GDM1 (cell line): ENCODE data around the gene EPHX1.
"Not testable (repeated sequence)": the region's sequence is repeated elsewhere in the genome, so short reads cannot be mapped to it uniquely, and the experiment has no call there.

Experiments used
- DNase-seq: peaks from one replicate; lab custom pipeline; 2025; lab: John Stamatoyannopoulos, UW

Gene EPHX1

DNA sequence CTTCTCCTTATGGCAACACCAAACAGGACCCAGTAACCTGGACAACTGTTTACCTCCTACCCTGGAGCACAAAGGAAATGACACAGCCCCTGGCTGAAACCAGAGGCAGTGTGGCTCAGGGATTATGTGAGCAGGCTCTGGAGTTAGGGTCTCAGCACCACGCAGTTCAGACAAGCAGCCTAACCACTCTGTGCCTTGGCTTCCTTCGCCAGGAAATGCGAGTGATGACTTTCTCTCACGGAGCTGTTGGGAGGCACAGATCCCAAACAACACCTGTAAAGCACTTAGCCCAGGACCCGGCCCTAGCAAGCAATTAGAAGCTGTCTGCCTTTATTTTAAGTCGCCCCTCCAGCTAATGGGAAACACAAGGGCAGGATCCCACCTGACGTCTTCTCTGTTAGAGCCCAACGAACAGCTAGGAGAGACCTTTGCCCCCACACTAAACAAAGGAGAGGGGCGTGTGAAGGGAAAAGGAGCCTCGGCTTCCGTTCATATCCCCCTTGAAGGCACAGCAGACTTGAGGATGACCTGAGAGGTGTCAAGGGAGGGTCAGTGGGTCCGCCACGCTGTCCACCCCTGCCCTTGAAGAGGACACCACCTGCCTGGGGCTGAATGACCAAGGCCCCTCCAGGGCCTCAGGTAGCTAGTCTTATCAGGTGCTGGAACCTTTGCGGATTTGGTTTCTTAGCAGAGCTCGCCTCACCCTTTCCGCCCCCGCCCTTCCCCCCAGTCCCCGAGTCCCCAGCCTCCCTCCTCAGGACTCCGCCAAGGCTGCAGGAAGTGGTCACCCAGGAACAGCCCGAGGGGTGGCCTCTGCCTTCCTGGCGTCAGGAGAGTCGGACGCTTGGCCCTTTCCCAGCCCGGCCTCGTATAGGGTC, 71.4 kb downstream of the EPHX1 start:
- DNase-seq: no peak

DNA sequence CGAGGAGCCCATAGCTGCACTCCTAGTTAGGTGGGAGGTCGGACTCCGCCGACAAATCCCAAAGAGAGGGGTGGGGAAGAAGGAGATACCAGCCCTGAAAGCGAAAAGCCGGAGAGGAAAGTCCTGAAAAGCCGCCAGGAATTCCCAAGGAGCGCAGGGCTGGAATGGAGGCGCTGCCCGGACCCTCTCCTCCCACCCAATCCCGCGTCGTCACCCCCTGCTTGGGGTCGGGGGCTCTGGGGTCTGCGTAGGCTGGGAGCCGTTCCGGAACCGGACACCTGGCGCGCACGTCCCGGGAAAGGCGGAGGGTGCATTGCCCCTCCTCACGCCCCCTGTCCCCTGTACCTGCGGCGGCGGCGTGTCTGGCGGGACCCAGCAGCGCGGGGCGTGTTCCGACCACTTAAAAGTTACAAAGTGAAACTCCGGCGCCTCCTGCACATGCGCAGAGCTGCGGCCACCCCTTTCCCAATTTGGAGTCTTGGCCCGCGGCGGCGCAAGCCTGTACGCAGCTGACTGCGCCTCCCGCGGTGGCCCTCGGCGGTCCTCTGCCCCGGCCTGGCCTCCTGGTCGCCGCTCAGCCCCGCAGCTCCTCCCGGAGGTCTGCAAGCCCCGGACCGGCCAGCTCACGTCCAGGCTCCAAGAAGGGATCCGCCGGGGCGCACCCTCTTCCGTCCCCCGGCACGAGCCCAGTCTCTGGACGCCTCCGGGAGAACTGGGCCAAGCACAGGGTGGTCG, 72.2 kb downstream of the EPHX1 start, which contains the start of gene TMEM63A:
TSS of gene TMEM63A (minus strand) at position 422 of the 735 bp plus-strand sequence. CDS start 4,800 bp downstream, outside the sequence.
- peak; percentile 77 for DNase-seq

DNA sequence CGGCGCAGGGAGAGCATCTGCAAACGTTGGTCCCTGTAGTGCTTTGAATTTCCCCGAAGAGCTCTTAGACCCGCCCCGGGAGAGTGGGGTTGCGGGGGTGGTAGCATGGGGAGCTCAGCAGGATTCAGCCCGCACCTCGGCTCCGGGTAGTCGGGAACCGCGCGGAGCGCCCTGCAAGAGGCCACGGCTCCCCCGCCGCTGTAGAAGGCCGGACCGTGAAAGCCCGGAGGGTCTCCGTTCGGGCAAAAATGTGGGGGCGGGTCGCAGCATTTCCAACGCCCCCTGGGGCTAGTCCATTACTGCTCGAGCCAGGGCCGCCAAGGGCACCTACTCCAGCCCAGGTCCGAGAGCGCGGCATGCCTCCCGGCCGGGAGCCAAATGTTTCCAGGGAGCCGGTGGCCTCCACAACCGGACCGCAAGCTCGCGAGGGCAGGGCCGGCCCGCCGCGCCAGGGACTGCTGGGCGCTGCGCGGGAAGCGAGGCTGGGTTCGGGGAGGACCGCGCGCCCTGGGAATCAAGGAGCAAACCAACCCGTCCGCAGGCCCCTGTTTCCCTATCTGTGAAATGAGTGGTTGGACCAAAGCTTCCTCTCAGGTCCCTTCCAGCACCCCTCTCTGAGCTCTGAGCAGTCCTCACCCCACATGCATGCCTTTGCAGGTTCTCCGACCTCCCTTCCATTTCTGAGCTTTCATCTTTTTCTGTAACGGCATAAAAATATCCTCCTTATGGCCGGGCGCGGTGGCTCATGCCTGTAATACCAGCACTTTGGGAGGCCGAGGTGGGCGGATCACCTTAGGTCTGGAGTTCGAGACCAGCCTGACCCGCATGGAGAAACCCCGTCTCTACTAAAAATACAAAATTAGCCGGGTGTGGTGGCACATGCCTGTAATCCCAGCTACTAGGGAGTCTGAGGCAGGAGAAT, 73.0 kb downstream of the EPHX1 start:
- no peak for DNase-seq

DNA sequence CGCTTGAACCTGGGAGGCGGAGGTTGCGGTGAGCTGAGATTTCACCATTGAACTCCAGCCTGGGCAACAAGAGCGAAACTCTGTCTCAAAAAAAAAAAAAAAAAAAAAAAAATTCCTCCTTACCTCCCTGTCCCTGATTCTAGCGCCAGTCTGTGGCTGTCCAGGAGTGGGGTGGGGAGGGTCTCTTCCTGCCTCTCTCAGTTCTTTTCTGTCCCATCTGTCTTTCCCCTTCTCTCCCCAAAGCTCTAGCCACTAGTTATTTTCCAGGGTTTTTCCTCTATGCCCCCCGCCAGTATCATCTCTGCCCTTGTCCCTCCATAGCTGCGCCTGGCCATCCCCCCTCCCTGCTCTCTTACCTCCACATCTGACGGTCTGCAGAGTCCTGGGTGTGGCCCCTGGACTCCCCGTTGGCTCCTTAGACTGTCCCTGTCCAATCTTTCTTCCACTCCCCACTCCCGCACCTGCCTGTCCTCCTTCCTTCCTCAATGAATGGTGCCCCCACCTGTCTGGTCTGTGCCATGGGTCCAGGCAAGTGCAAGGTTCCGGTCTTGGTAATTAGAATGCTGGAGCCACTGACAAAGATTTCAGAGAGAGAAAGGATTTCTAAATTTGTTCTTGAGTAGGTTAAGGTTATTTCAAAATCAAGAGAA, 73.8 kb downstream of the EPHX1 start:
- no peak for DNase-seq

DNA sequence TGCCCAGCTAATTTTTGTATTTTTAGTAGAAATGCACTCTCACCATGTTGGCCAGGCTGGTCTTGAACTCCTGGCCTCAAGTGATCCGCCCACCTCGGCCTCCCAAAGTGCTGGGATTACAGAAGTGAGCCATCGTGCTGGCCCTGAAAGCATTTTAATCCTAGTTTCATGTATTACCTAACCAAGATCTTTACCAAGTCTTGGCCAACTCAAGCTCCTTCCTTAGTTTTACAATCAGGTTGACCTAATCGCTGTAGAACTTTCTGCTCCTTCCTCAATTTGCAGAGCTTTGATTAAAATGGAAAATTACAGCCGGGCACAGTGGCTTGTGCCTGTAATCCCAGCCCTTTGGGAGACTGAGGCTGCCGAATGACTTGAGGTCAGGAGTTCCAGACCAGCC, 75.4 kb downstream of the EPHX1 start:
- DNase-seq: no peak

DNA sequence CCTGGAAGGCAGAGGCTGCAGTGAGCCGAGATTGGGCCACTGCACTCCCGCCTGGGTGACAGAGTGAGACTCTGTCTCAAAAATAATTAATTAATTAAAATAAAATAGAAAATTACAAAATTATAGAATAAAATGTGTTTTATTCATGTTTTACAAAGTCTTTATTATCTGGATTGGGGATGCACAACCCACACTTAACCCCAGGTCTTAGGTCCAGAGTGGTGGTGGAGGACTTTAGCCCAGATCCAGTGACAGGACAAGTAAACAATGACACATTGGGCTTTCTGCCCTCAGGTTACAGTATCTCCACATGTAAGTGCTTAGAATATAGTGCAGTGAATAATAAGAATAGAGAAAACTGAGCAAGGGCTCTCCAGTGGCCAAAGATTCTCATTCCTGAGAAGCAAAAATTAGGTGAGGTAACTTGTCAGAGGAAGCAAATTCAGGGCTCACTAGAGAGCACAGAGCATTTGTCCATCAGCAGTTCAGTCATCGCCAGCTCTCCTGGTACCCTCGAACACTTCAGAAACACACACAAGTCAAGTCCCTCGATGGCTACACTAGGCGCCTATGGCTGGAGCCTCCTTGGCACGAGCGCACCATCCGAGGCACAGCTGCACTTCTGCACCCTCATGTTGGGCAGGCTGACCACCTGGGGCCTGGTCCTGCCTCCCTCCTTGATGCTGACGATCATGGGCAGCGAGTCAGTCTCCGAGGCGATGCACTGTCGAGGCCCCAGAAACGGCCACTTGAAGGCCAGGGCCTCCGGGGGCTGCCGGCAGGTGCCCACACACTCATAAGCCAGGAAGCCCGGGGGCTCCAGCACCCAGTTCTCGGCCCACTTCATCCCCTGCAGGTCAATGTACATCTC, 76.5 kb downstream of the EPHX1 start:
- DNase-seq: no peak

DNA sequence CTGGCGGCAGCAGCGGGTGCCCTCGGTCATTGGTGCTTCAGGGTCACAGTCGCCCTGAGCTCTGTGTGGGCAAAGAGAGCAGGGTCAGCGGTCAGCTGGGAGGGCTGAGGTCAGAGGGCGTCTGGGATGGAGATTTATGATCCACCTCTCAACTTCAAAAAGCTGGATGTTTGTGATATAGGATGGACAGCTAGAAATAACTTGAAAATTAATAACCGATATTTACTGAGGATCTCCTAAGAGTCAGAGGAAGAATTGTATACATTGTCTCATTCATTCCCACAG, 77.0 kb downstream of the EPHX1 start:
- no peak for DNase-seq

DNA sequence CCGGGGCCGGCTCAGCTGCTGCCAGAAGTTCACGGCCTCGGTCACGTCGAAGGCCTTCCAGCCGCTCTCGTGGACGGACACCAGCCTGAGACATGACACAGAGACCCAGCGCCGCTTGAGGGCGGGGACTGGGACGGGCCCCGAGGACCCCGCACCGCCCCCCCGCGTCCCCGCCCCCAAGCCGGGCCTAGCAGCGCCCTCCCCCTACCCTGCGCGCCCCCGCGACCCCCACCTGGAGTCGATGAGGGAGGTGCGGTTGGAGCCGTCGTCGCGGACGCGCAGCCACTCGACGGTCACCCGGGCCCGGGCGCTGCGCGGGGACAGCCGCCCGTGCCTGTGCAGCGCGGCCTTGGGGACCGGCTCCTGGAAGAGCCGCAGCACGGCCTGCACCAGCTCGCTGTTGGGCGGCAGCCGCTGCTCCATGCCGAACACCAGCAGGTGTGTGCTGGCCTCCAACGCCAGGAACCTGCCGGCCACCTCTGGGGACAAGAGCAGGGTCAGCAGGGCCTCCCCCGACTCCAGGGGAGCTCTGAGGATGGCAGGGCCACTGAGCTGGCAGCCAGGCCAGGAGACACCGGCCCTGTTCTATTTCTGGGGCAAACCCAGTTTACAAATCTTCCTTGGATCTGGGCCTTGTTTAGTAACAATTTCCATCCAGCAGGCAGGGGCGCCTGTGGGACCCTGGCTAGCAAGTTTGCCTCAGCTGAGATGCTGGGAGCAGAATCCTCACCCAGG, 77.8 kb downstream of the EPHX1 start:
- not testable (repeated sequence) for DNase-seq

DNA sequence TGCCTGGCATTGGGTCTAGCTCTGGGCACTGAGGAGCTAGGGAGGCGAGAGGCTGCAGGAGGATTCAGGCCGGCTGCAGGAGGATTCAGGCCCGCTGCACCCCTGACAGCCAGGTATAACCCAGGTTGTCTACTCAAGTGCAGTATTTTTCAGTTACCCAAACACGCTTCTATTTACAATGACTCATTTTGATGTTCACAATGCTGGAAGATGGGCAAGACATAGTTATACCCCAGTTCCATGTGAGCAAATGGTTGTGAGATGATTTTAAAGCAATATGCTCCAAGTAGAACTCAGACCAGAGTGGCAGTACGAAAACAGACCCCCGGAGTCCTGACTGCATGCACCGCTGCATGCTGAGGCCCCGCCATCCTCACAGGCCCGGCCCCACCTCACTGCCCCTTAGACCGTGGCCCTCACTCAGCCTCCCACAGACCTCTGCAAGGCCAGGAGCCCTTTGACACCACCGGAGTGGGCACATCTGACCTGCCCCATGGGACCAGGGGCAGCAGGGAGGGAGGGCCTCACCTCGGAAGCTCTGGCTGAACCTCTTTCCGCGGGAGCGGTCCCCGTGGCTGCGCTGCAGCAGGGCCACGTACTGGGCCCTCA, 78.5 kb downstream of the EPHX1 start:
- no peak for DNase-seq

DNA sequence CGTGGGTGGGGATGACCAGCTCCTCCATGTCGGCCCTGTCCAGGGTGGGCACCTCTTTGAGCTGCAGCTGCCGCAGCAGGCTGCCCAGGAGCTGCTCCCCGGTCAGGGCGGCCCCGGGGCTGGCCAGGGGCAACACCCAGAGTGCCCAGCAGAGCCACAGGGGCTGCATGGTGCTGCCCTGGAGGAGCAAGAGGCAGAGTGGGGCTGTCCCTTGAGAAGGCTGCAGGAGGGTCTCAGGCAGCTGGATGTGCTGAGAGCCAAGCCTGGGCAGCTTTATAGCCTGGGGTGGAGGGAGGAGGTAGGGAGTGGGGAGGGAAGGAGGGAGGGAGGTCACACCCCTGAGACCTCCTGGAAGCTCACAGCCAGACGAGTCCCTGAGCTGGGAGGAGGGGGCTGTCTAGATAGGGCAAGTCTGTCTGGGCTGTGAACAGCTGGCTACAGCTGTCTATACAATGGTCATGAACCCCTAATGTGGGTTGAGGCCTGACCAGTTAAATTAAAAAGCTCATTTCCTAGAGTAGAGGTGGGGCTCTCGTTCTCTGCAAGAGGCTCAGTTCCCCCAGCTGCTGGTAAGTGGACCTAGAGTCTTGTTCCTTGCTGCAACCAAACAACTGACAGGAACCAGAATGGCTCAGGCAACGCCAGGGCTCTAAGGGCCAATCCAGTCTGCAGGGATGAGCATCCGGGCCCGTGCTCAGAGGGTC, 79.1 kb downstream of the EPHX1 start, which contains the start of gene LEFTY1:
TSS of gene LEFTY1 (minus strand) at position 249 of the 704 bp plus-strand sequence. CDS start at position 169, 80 bp downstream.
- no peak for DNase-seq

DNA sequence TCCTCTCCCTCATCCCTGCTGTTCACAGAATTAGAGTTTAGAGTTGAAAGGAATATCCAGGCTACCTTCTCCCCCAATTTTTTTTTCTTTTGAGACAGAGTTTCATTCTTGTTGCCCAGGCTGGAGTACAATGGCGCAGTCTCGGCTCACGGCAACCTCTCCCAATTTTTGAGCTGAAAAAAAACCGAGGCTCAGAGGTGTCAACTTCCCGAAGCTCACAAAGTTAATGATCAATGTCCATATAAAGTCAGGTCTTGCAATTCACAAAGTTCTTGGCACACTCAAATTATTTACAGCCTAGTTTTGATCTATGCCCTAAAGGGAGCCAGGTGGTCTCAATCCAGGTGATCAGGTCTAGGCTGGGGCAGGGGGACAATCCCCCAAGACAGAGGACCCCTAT, 79.8 kb downstream of the EPHX1 start:
- DNase-seq: no peak

DNA sequence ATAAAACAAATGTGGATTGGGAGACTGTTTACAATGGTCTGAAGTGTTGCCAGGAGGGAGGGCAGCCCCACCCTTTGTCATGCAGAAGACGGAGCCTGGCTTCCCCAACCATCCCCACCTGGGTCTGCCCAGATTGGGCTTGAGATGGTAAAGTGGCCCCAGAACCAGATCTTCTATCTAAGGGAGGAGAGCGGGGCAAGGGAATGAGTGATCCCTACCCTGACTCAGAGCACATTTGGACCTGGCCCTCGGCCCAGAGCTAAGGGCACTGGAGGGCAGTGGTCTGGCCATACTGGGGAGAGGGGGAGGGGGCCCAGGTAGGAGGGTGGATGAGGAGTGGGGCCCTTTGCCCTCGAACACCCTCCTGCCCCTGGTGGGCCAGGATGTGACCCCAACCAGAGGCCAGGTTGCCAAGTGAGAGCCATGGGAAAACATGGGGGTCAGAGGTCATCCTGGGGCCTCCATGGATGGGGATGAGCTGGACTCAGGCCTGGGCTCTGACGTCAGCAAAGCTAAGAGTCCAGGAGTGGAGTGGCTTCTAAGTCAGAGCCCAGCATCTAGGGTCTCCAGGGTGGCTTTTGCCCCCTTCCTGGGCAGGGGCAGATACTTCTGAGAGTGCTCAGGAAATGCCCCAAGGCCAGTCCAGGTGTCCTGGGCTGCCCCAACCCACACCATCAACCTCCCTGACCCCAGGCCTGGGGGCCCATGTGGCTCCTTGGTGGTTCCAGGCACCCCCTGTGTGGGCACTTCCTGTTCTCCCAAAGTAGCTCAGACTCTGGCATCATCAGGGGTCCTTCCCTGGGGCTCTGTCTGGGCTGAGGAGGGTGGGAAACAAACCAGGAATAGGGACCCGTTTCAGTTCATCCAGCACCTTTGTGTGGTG, 80.7 kb downstream of the EPHX1 start:
- no peak for DNase-seq

DNA sequence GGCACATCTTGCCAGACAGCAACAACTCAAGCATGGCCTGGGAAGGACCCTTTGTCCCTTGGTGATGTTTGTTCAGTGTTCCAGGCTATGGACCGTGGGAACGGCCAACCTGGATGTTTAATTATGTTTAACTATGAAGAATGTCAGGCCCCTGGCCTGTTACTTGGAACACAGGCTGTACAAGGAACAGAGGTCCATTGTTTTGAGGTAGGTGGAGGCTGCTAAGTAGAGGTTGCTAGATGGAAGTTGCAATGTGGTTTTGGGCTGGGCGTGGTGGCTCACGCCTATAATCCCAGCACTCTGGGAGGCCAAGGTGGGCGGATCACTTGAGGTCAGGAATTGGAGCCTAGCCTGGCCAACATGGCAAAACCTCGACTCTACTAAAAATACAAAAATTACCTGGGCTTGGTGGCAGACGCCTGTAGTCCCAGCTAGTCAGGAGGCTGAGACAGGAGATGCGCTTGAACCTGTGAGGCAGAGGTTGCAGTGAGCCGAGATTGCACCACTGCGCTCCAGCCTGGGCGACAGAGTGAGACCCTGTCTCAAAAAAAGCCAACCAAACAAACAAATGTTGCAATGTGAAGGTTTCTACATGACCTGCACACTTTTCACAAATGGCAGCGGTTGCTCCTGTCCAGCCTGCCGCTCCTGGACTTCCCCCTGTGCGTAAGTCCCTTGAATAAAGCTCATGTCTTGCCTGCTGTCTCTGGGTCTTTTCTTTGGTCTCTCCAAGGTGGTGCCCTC, 81.5 kb downstream of the EPHX1 start:
- DNase-seq: no peak

DNA sequence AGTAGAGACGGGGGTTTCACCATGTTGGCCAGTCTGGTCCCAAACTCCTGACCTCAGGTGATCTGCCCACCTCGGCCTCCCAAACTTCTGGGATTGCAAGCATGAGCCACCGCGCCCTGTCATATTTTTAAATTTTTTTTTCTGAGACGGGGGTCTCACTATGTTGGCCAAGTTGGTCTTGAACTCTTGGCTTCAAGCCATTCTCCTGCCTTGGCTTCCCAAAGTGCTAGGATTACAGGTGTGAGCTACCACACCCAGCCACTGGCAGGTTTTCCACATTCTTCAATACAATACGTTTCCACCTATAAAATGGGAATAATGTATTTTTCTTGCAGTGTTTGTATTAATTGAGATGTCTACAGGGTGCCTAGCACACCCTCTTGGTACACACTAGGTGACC, 82.4 kb downstream of the EPHX1 start:
- DNase-seq: no peak
